Measurements from ENCODE around the gene CABP2. TPM values are rescaled to one million over a fixed set of nuclear protein-coding genes. Genes with fewer than 3 reads are reported as not detected.
"Not testable (repeated sequence)": the region's sequence is repeated elsewhere in the genome, so short reads cannot be mapped to it uniquely, and the experiment has no call there.

CABP2 gene
- total RNA-seq, 2 donors from 2014 or later = not detected

GRCh38 chr11:67551127-67551526, 27.9 kb upstream of the CABP2 start:
- TF ChIP-seq CTCF (IDR thresholded peaks at IDR 0.05) = no peak
- no peaks in the 10 kb centered on the region for H3K27me3 ChIP-seq (replicated peaks; ENCODE audit: insufficient read depth)
- no peak for ATAC-seq (ENCODE audit: insufficient number of reproducible peaks, low FRiP score, low read depth)

GRCh38 chr11:67548555-67549110, 25.4 kb upstream of the CABP2 start:
- no peaks in the 10 kb centered on the region for H3K36me3 ChIP-seq
- no peaks in the 10 kb centered on the region for H3K9me3 ChIP-seq
- ATAC-seq (ENCODE audit: insufficient number of reproducible peaks, low FRiP score, low read depth) (no peak), DNase-seq (ENCODE audit: low spot score) (no peak)
- TF ChIP-seq CTCF (IDR thresholded peaks at IDR 0.05) = no peak
- H3K27ac ChIP-seq = no peak overlapping the region
- H3K4me1 ChIP-seq (ENCODE audit: control insufficient read depth in 1 of 2, low read depth in 2 of 2) = no peaks in the 10 kb centered on the region
- no peak overlapping the region for H3K4me3 ChIP-seq
- H3K27me3 ChIP-seq (replicated peaks; ENCODE audit: insufficient read depth) = no peaks in the 10 kb centered on the region

More at GRCh38 chr11:67551127-67551526, 27.9 kb upstream of the CABP2 start:
- H3K36me3 ChIP-seq = no peaks in the 10 kb centered on the region
- H3K4me1 ChIP-seq (ENCODE audit: control insufficient read depth in 1 of 2, low read depth in 2 of 2) = no peaks in the 10 kb centered on the region
- H3K27ac ChIP-seq = no peak overlapping the region
- H3K4me3 ChIP-seq = no peak overlapping the region
- no peaks in the 10 kb centered on the region for H3K9me3 ChIP-seq
- no peak for DNase-seq (ENCODE audit: low spot score)

- H3K4me3 ChIP-seq; ATAC-seq (ENCODE audit: insufficient number of reproducible peaks, low FRiP score, low read depth); H3K27me3 ChIP-seq (replicated peaks; ENCODE audit: insufficient read depth); H3K36me3 ChIP-seq; H3K27ac ChIP-seq; DNase-seq (ENCODE audit: low spot score); H3K4me1 ChIP-seq (ENCODE audit: control insufficient read depth in 1 of 2, low read depth in 2 of 2); H3K9me3 ChIP-seq: not testable (repeated sequence)
These were observed 24.9 kb upstream of the CABP2 start for GRCh38 chr11:67548112-67548511.

- no peak for TF ChIP-seq CTCF (IDR thresholded peaks at IDR 0.05)
- ATAC-seq (ENCODE audit: insufficient number of reproducible peaks, low FRiP score, low read depth) (no peak), DNase-seq (ENCODE audit: low spot score) (no peak)
- H3K4me1 ChIP-seq (ENCODE audit: control insufficient read depth in 1 of 2, low read depth in 2 of 2) = no peaks in the 10 kb centered on the region
- H3K4me3 ChIP-seq = no peak overlapping the region
- no peaks in the 10 kb centered on the region for H3K27me3 ChIP-seq (replicated peaks; ENCODE audit: insufficient read depth)
- H3K36me3 ChIP-seq = no peaks in the 10 kb centered on the region
- no peak overlapping the region for H3K27ac ChIP-seq
- H3K9me3 ChIP-seq = no peaks in the 10 kb centered on the region
These were observed 22.0 kb upstream of the CABP2 start for GRCh38 chr11:67545280-67545679.

- no peak for DNase-seq (ENCODE audit: low spot score)
- H3K36me3 ChIP-seq = no peaks in the 10 kb centered on the region
- no peaks in the 10 kb centered on the region for H3K9me3 ChIP-seq
- H3K4me1 ChIP-seq (ENCODE audit: control insufficient read depth in 1 of 2, low read depth in 2 of 2) = no peaks in the 10 kb centered on the region
- no peak overlapping the region for H3K27ac ChIP-seq
- TF ChIP-seq CTCF (IDR thresholded peaks at IDR 0.05) = no peak
- ATAC-seq (ENCODE audit: insufficient number of reproducible peaks, low FRiP score, low read depth) = no peak
- no peak overlapping the region for H3K4me3 ChIP-seq
- H3K27me3 ChIP-seq (replicated peaks; ENCODE audit: insufficient read depth) = no peaks in the 10 kb centered on the region
These were observed 21.5 kb upstream of the CABP2 start for GRCh38 chr11:67544616-67545242.

- Histone ChIP-seq H3K4me3 (no peak overlapping the region), H3K27ac (no peak overlapping the region), H3K4me1 (ENCODE audit: control insufficient read depth in 1 of 2, low read depth in 2 of 2) (no peaks in the 10 kb centered on the region), H3K9me3 (no peaks in the 10 kb centered on the region), H3K27me3 (replicated peaks; ENCODE audit: insufficient read depth) (no peaks in the 10 kb centered on the region), H3K36me3 (no peaks in the 10 kb centered on the region)
- TF ChIP-seq CTCF (IDR thresholded peaks at IDR 0.05) = no peak
- DNase-seq (ENCODE audit: low spot score) (no peak), ATAC-seq (ENCODE audit: insufficient number of reproducible peaks, low FRiP score, low read depth) (no peak)
These were observed 20.3 kb upstream of the CABP2 start for GRCh38 chr11:67543585-67543984.

All from thoracic aorta (tissue), 2 donors.